Lower leg skin (tissue), 4 donors: ENCODE results near the gene THSD4. TPM values are rescaled to one million over a fixed set of nuclear protein-coding genes. Genes with fewer than 3 reads are reported as not detected.
"Not testable (repeated sequence)": the region's sequence is repeated elsewhere in the genome, so short reads cannot be mapped to it uniquely, and the experiment has no call there.

Experiments
- DNase-seq, 2 donors: peaks; one replicate each; pipeline ENCODE4 v3.0.0-alpha.2; 2019; ENCODE audit warnings: low spot score in 2 of 2
- H3K4me3 ChIP-seq: fragments of 200-600 bp; sonication (generic); 2 replicates; pipeline ENCODE4 v1.5.1; 2017; ENCODE audit warnings: mild to moderate bottlenecking, low read depth; ENCODE audit not compliant: poor library complexity, severe bottlenecking
- CTCF ChIP-seq, 3 donors: fragments of 450-650 bp; IDR thresholded peaks; one replicate each; pipeline ENCODE4 v1.5.1; 2016; ENCODE audit warnings: antibody characterized with exemption in 3 of 3, mild to moderate bottlenecking in 3 of 3, moderate library complexity in 2 of 3
- POLR2A ChIP-seq, 2 donors: fragments of 450-650 bp; IDR thresholded peaks; one replicate each; pipeline ENCODE4 v1.6.1; 2016 to 2017; ENCODE audit warnings: antibody characterized with exemption in 2 of 2, mild to moderate bottlenecking in 1 of 2, moderate library complexity in 1 of 2
- WGBS, 2 donors: methylation state at CpG; one replicate each; pipeline ENCODE4 v1.1.5; 2018; 5-methylcytosine and 5-hydroxymethylcytosine counted together
- intact Hi-C: fragments of 100-400 bp; cut with DNase I; formaldehyde crosslinking; loops from one replicate; pipeline ENCODE4 v1.15.0; 2023; ENCODE audit warnings: low total_unique reads
- total RNA-seq, 4 donors: library from RNA; depleted of rRNA; stranded (reverse); fragments of >200 nt; gene quantifications; one replicate each; pipeline ENCODE4 v1.1.0, GENCODE V29; 2016

The THSD4 gene
- total RNA-seq, 4 donors from 2014 or later = 9.3 to 39.2 (median 32.8) TPM

- TF ChIP-seq CTCF (IDR thresholded peaks at IDR 0.05) (no peak), POLR2A (IDR thresholded peaks at IDR 0.05) (no peak)
- no peak for DNase-seq
- no peak overlapping the region for H3K4me3 ChIP-seq
- 91 to 93% methylated on average over 3 of the region's 3 CpGs for WGBS, 2 donors
- intact Hi-C loops = no loop called here
Measured at GRCh38 chr15:71313806-71314205, 198.5 kb downstream of the THSD4 start.

DNA sequence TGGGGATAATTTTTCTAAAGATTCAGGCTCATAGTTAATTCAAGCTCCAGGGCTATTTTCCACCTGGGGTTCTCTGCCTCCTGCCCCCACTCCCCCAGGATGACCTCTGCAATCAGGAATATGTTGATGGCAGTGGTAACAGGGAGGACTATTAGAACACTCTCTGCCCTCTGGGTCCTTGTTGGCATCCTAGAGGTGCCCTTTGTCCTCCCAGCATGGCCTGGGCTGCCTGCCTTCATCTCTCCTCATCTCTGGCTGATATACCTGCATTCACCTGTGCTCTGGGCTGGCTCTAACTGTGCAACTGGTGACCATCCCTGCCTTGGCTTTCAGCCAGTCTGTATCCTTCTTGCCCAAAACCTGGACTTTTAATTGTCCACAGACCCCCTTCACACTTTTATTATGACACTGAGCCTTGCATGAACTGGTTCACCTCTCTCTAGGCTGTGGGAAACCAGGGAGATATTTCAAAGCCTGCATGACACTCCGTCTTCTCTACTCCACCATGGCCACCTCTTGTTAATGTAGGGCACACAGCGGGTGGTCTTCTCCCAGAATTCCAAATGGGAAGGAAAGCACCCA is 199.8 kb downstream of the THSD4 start:
- WGBS, 2 donors = 96 to 100% methylated on average over 2 of the region's 2 CpGs
- intact Hi-C loops = no loop called here

GRCh38 chr15:71316911-71317310 is 201.6 kb downstream of the THSD4 start:
- 97 to 100% methylated on average over 1 of the region's 1 CpG for WGBS, 2 donors
- H3K4me3 ChIP-seq = no peak overlapping the region
- no peak for DNase-seq
- intact Hi-C loops = no loop called here
- TF ChIP-seq CTCF (IDR thresholded peaks at IDR 0.05) (no peak), POLR2A (IDR thresholded peaks at IDR 0.05) (no peak)

More for the DNA sequence above, 199.8 kb downstream of the THSD4 start:
- H3K4me3 ChIP-seq = no peak overlapping the region
- TF ChIP-seq CTCF (IDR thresholded peaks at IDR 0.05) (no peak), POLR2A (IDR thresholded peaks at IDR 0.05) (no peak)
- DNase-seq = no peak

- intact Hi-C loops, H3K4me3 ChIP-seq, DNase-seq: not testable (repeated sequence)
- WGBS, 2 donors = 100% methylated on average over 3 of the region's 3 CpGs
Measured at GRCh38 chr15:71319424-71319823, 204.2 kb downstream of the THSD4 start.

DNA sequence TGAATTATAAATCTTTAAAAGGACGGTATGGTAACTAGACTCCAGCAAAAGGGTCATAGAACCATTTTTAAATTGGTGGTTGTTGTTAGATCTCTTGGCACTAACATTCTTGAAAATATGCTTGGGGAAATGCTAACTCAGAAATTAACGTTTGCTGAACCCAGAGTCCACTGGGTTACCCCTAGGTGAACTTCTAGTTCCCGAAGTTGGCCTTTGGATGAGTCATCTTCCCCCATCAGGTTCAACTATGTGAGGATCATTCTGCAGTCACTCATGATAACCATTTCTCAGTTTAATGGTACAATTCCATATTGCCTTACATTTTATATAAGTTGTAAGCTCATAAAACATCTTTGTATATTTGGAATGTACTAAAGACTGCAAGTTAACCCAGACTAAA is 204.7 kb downstream of the THSD4 start:
- no peak for DNase-seq
- no peak overlapping the region for H3K4me3 ChIP-seq
- intact Hi-C loops = no loop called here
- TF ChIP-seq POLR2A (IDR thresholded peaks at IDR 0.05) (no peak), CTCF (IDR thresholded peaks at IDR 0.05) (no peak)
- 86 to 91% methylated on average over 3 of the region's 3 CpGs for WGBS, 2 donors

- no peak overlapping the region for H3K4me3 ChIP-seq
- intact Hi-C loops = no loop called here
- DNase-seq = no peak
- 91 to 95% methylated on average over 4 of the region's 4 CpGs for WGBS, 2 donors
- TF ChIP-seq CTCF (IDR thresholded peaks at IDR 0.05) (no peak), POLR2A (IDR thresholded peaks at IDR 0.05) (no peak)
Measured at GRCh38 chr15:71323082-71323481, 207.8 kb downstream of the THSD4 start.
